ENCODE results near the gene ZCCHC4.

DNA sequence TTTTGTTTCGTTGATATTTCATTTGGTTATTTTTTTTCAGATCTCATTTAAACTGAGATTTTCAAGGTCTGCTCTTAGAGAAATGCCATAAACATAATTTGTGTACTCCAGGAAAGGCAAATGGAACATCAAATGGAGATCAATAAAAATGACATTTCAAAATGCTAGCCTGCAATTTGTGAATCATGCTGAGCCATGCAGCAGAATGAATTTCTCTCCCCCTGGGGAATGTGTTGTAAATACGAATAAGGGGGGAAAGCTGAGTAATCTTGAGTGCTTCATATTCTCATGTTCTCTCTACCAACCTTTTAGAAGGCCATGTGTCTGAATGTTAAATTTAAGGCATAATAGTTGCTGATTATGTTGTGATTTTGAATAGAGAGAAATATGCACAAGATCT is 7.8 kb downstream of the ZCCHC4 start:
- TF ChIP-seq, protein P1, sequence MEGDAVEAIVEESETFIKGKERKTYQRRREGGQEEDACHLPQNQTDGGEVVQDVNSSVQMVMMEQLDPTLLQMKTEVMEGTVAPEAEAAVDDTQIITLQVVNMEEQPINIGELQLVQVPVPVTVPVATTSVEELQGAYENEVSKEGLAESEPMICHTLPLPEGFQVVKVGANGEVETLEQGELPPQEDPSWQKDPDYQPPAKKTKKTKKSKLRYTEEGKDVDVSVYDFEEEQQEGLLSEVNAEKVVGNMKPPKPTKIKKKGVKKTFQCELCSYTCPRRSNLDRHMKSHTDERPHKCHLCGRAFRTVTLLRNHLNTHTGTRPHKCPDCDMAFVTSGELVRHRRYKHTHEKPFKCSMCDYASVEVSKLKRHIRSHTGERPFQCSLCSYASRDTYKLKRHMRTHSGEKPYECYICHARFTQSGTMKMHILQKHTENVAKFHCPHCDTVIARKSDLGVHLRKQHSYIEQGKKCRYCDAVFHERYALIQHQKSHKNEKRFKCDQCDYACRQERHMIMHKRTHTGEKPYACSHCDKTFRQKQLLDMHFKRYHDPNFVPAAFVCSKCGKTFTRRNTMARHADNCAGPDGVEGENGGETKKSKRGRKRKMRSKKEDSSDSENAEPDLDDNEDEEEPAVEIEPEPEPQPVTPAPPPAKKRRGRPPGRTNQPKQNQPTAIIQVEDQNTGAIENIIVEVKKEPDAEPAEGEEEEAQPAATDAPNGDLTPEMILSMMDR (tag by site-specific recombination; IDR thresholded peaks at IDR 0.05) = no peak
- TF ChIP-seq ZNF274 (IDR thresholded peaks at IDR 0.05; ENCODE audit: low read length) = no peak
- TF ChIP-seq ZNF274 (tag by site-specific recombination; IDR thresholded peaks at IDR 0.05; ENCODE audit: borderline replicate concordance) = no peak
- no peak for TF ChIP-seq ZNF48 (tag by site-specific recombination; IDR thresholded peaks at IDR 0.05)
- TF ChIP-seq MYNN (tag by site-specific recombination; IDR thresholded peaks at IDR 0.05; ENCODE audit: borderline replicate concordance) = no peak
- TF ChIP-seq ZNF529 (tag by site-specific recombination; IDR thresholded peaks at IDR 0.05; ENCODE audit: insufficient replicate concordance) = no peak
- TF ChIP-seq ZNF404 (tag by site-specific recombination; IDR thresholded peaks at IDR 0.05) = no peak
- TF ChIP-seq, protein P2, sequence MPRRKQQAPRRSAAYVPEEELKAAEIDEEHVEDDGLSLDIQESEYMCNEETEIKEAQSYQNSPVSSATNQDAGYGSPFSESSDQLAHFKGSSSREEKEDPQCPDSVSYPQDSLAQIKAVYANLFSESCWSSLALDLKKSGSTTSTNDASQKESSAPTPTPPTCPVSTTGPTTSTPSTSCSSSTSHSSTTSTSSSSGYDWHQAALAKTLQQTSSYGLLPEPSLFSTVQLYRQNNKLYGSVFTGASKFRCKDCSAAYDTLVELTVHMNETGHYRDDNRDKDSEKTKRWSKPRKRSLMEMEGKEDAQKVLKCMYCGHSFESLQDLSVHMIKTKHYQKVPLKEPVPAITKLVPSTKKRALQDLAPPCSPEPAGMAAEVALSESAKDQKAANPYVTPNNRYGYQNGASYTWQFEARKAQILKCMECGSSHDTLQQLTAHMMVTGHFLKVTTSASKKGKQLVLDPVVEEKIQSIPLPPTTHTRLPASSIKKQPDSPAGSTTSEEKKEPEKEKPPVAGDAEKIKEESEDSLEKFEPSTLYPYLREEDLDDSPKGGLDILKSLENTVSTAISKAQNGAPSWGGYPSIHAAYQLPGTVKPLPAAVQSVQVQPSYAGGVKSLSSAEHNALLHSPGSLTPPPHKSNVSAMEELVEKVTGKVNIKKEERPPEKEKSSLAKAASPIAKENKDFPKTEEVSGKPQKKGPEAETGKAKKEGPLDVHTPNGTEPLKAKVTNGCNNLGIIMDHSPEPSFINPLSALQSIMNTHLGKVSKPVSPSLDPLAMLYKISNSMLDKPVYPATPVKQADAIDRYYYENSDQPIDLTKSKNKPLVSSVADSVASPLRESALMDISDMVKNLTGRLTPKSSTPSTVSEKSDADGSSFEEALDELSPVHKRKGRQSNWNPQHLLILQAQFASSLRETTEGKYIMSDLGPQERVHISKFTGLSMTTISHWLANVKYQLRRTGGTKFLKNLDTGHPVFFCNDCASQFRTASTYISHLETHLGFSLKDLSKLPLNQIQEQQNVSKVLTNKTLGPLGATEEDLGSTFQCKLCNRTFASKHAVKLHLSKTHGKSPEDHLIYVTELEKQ (tag by site-specific recombination; IDR thresholded peaks at IDR 0.05; ENCODE audit: borderline replicate concordance) = no peak
- TF ChIP-seq ZNF521 (tag by site-specific recombination; IDR thresholded peaks at IDR 0.05) = no peak
- no peak for TF ChIP-seq HOXA7 (CRISPR knock-in tag; IDR thresholded peaks at IDR 0.05; ENCODE audit: borderline replicate concordance)
- no peak for TF ChIP-seq BCL11A (tag by site-specific recombination; IDR thresholded peaks at IDR 0.05; ENCODE audit: low read depth)
